SK-N-SH (cell line): Measurements from ENCODE around the gene SMIM22. TPM values are rescaled to one million over a fixed set of nuclear protein-coding genes. Genes with fewer than 3 reads are reported as not detected.

ENCODE experiments used
- CTCF ChIA-PET: fragments of 300-600, 350-600 bp; formaldehyde crosslinking; extraction: SDS; loops from one replicate; lab custom pipeline; 2021; lab: Yijun Ruan, JAX
- POLR2A ChIA-PET: fragments of 350-600 bp; sonication (Branson Sonifier 250); formaldehyde crosslinking; extraction: SDS; loops from one replicate; lab custom pipeline; 2020; ENCODE audit warnings: antibody characterized with exemption, inconsistent platforms; lab: Yijun Ruan, JAX
- DNase-seq: peaks from one replicate; pipeline ENCODE4 v3.0.0; 2012
- H2AFZ ChIP-seq: fragments of 200-600 bp; sonication (generic); 2 replicates; pipeline ENCODE4 v1.8.1; 2016; ENCODE audit warnings: antibody characterized with exemption, mild to moderate bottlenecking, low read depth
- H3F3A ChIP-seq: fragments of 200-600 bp; sonication (generic); replicated peaks from 2 replicates; pipeline ENCODE3; 2016; ENCODE audit warnings: antibody characterized with exemption, mild to moderate bottlenecking; ENCODE audit not compliant: insufficient read depth
- H3K27ac ChIP-seq, 2 experiments: fragments of 200-500 bp in 1 of 2; fragments of 200-600 bp in 1 of 2; sonication (Bioruptor generic) in 1 of 2; sonication (generic), shearing (Covaris generic) in 1 of 2; 2 replicates each; pipeline versions ENCODE4 v1.5.1 to v1.6.1; 2014 to 2016; ENCODE audit warnings: low read depth in 2 of 2, inconsistent platforms in 1 of 2, low read length in 1 of 2, mild to moderate bottlenecking in 1 of 2, mixed read lengths in 1 of 2
- H3K27me3 ChIP-seq: fragments of 200-600 bp; sonication (generic), shearing (Covaris generic); 2 replicates; pipeline ENCODE4 v1.6.1; 2016; ENCODE audit warnings: mixed run types; ENCODE audit not compliant: insufficient read depth
- H3K36me3 ChIP-seq, 2 experiments: fragments of 200-500 bp in 1 of 2; fragments of 200-600 bp in 1 of 2; sonication (Bioruptor generic) in 1 of 2; sonication (generic) in 1 of 2; replicated peaks in 1 of 2; 2 replicates each; pipeline versions ENCODE3 to v1.5.1; 2014 to 2016; ENCODE audit warnings: low read length in 1 of 2, mild to moderate bottlenecking in 1 of 2; ENCODE audit not compliant: insufficient read depth in 2 of 2, control insufficient read depth in 1 of 2
- H3K4me1 ChIP-seq, 2 experiments: fragments of 200-500 bp in 1 of 2; fragments of 200-600 bp in 1 of 2; sonication (Bioruptor generic) in 1 of 2; sonication (generic), shearing (Covaris generic) in 1 of 2; 2 replicates each; pipeline versions ENCODE4 v1.5.1 to v1.6.1; 2014 to 2016; ENCODE audit warnings: low read depth in 1 of 2, low read length in 1 of 2, mixed run types in 1 of 2; ENCODE audit not compliant: insufficient read depth in 2 of 2, control insufficient read depth in 1 of 2
- H3K4me2 ChIP-seq: fragments of 200-600 bp; sonication (generic), shearing (Covaris generic); 2 replicates; pipeline ENCODE4 v1.6.1; 2017; ENCODE audit warnings: mixed run types
- H3K4me3 ChIP-seq, 2 experiments: fragments of 200-500 bp in 1 of 2; fragments of 200-600 bp in 1 of 2; sonication (Bioruptor generic) in 1 of 2; sonication (generic), shearing (Covaris generic) in 1 of 2; 2 replicates each; pipeline versions ENCODE4 v1.5.1 to v1.8.1; 2014 to 2016; ENCODE audit warnings: low read depth in 2 of 2, inconsistent platforms in 1 of 2, low read length in 1 of 2, mild to moderate bottlenecking in 1 of 2, mixed read lengths in 1 of 2, moderate library complexity in 1 of 2
- H3K79me2 ChIP-seq: fragments of 200-600 bp; sonication (generic); 2 replicates; pipeline ENCODE4 v1.8.1; 2017; ENCODE audit warnings: mild to moderate bottlenecking; ENCODE audit not compliant: insufficient read depth
- H3K9ac ChIP-seq: fragments of 200-600 bp; sonication (generic); 2 replicates; pipeline ENCODE4 v1.6.1; 2017; ENCODE audit warnings: mixed run types
- H3K9me2 ChIP-seq: fragments of 200-600 bp; sonication (generic); 2 replicates; pipeline ENCODE4 v1.6.1; 2017; ENCODE audit warnings: mixed run types
- H3K9me3 ChIP-seq: fragments of 200-600 bp; sonication (generic); 2 replicates; pipeline ENCODE4 v1.6.1; 2017; ENCODE audit warnings: mixed run types, mild to moderate bottlenecking, moderate library complexity
- H4K20me1 ChIP-seq: fragments of 200-600 bp; sonication (generic); 2 replicates; pipeline ENCODE4 v1.6.1; 2017; ENCODE audit warnings: mild to moderate bottlenecking, mixed run types; ENCODE audit not compliant: insufficient read depth
- CHD2 ChIP-seq: fragments of 150-350 bp; IDR thresholded peaks from 2 replicates; pipeline ENCODE4 v1.6.1; 2018; ENCODE audit warnings: low read length; ENCODE audit not compliant: partially characterized antibody
- EP300 ChIP-seq, 2 experiments: IDR thresholded peaks; 2 replicates each; pipeline versions ENCODE4 v1.4.0 to v1.6.1; 2012; ENCODE audit warnings: borderline replicate concordance in 1 of 2, low read depth in 1 of 2, low read length in 1 of 2
- EZH2phosphoT487 ChIP-seq: fragments of 200-600 bp; sonication (generic); IDR thresholded peaks from 2 replicates; pipeline ENCODE4 v1.6.1; 2017; ENCODE audit warnings: low read depth, mixed run types, mild to moderate bottlenecking, antibody characterized with exemption, moderate library complexity, borderline replicate concordance
- FOSL2 ChIP-seq: IDR thresholded peaks from 2 replicates; pipeline ENCODE4 v1.4.0; 2012; ENCODE audit warnings: low read depth, mild to moderate bottlenecking, moderate library complexity, borderline replicate concordance
- FOXM1 ChIP-seq: IDR thresholded peaks from 2 replicates; pipeline ENCODE4 v1.4.0; 2012; ENCODE audit warnings: low read depth, mild to moderate bottlenecking
- JUND ChIP-seq: IDR thresholded peaks from 2 replicates; pipeline ENCODE4 v1.4.0; 2012
- NRF1 ChIP-seq: IDR thresholded peaks from 2 replicates; pipeline ENCODE4 v1.6.1; 2012; ENCODE audit warnings: low read depth, mild to moderate bottlenecking, low read length
- POLR2AphosphoS5 ChIP-seq: IDR thresholded peaks from 2 replicates; pipeline ENCODE4 v1.6.1; 2012; ENCODE audit warnings: low read depth, low read length
- RCOR1 ChIP-seq: fragments of 150-350 bp; IDR thresholded peaks from 2 replicates; pipeline ENCODE4 v1.6.1; 2017; ENCODE audit warnings: antibody characterized with exemption, low read length
- RFX5 ChIP-seq: IDR thresholded peaks from 2 replicates; pipeline ENCODE4 v1.6.1; 2012; ENCODE audit warnings: mild to moderate bottlenecking, improper control_type of control experiment, low read length
- RXRA ChIP-seq: IDR thresholded peaks from 2 replicates; pipeline ENCODE4 v1.4.0; 2012; ENCODE audit warnings: low read depth, mild to moderate bottlenecking, borderline replicate concordance
- SIN3A ChIP-seq: IDR thresholded peaks from 2 replicates; pipeline ENCODE4 v1.6.1; 2012; ENCODE audit warnings: low read depth, mild to moderate bottlenecking, low read length, moderate library complexity, borderline replicate concordance
- TAF1 ChIP-seq: IDR thresholded peaks from 2 replicates; pipeline ENCODE4 v1.6.1; 2012; ENCODE audit warnings: low read depth, mild to moderate bottlenecking, low read length, moderate library complexity, borderline replicate concordance
- TEAD4 ChIP-seq: IDR thresholded peaks from 2 replicates; pipeline ENCODE4 v1.4.0; 2012; ENCODE audit warnings: mild to moderate bottlenecking, borderline replicate concordance; ENCODE audit not compliant: insufficient read depth
- USF1 ChIP-seq: IDR thresholded peaks from 2 replicates; pipeline ENCODE4 v1.4.0; 2012; ENCODE audit warnings: low read depth, borderline replicate concordance
- YY1 ChIP-seq: IDR thresholded peaks from 2 replicates; pipeline ENCODE4 v1.4.0; 2012; ENCODE audit warnings: low read depth, mild to moderate bottlenecking
- WGBS: methylation state at CpG from one replicate; pipeline ENCODE4 v1.1.6; 2017; ENCODE audit warnings: low lambda C conversion rate; 5-methylcytosine and 5-hydroxymethylcytosine counted together
- polyA plus RNA-seq, 3 experiments: library from polyadenylated mRNA; depleted of rRNA; stranded (reverse); fragments of >200 nt; gene quantifications; 2 replicates each; pipeline ENCODE4 v1.2.3, GENCODE V29; 2012
- TF ChIP-seq, protein P1 (sequence below): IDR thresholded peaks from 2 replicates; pipeline ENCODE4 v1.4.0; 2012; ENCODE audit warnings: low read depth, borderline replicate concordance
- TF ChIP-seq, protein P2 (sequence below): fragments of 150-350 bp; IDR thresholded peaks from 2 replicates; pipeline ENCODE4 v1.6.1; 2017; ENCODE audit warnings: antibody characterized with exemption, low read length, low read depth, borderline replicate concordance
- TF ChIP-seq, protein P3 (sequence below): IDR thresholded peaks from 2 replicates; pipeline ENCODE4 v1.4.0; 2012; ENCODE audit warnings: low read depth

The SMIM22 gene
- polyA plus RNA-seq, 1 of the 3 experiments (the other 2 are of a cell fraction), result not detected

GRCh38 chr16:4760221-4760910, 34.8 kb upstream of the SMIM22 start:
- Histone ChIP-seq H2AFZ (no peak overlapping the region), H3K4me3 (no peak overlapping the region), H3K9me2 (no peaks in the 10 kb centered on the region), H3K9me3 (0 out of 2 replicates have a peak, but pooled peaks cover under 1% of the 10 kb centered on the region), H3K79me2 (peaks cover 24% of the 10 kb centered on the region), H3K27me3 (no peaks in the 10 kb centered on the region), H3K4me2 (no peak overlapping the region), H3K36me3 (peaks cover 32 to 50% of the 10 kb centered on the region in 2 experiments), H3K4me1 (peaks cover 0 to under 1% of the 10 kb centered on the region in 2 experiments; a peak in 1 of 4 replicates), H3F3A (peaks cover 3% of the 10 kb centered on the region), H3K9ac (no peak overlapping the region)
- ChIA-PET POLR2A (interaction anchor here (0.8 kb wide), 1 partner anchor 8 kb away, joined by 3 read pairs; no protein-coding TSS in a partner anchor), CTCF (interaction anchor here (1.4 kb wide), 1 partner anchor 9 kb away, joined by 3 read pairs; no protein-coding TSS in a partner anchor)
- no peak for DNase-seq
- 91% methylated on average over 7 of the region's 23 CpGs for WGBS
- TF ChIP-seq, protein P1, sequence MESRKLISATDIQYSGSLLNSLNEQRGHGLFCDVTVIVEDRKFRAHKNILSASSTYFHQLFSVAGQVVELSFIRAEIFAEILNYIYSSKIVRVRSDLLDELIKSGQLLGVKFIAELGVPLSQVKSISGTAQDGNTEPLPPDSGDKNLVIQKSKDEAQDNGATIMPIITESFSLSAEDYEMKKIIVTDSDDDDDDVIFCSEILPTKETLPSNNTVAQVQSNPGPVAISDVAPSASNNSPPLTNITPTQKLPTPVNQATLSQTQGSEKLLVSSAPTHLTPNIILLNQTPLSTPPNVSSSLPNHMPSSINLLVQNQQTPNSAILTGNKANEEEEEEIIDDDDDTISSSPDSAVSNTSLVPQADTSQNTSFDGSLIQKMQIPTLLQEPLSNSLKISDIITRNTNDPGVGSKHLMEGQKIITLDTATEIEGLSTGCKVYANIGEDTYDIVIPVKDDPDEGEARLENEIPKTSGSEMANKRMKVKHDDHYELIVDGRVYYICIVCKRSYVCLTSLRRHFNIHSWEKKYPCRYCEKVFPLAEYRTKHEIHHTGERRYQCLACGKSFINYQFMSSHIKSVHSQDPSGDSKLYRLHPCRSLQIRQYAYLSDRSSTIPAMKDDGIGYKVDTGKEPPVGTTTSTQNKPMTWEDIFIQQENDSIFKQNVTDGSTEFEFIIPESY, result no peak
- TF ChIP-seq EZH2phosphoT487 (no peak), SIN3A (no peak), CHD2 (no peak), YY1 (no peak)
- TF ChIP-seq, all 33 proteins: peak for 0
- Histone ChIP-seq H3K27ac (no peak overlapping the region), H4K20me1 (no peaks in the 10 kb centered on the region)

DNA sequence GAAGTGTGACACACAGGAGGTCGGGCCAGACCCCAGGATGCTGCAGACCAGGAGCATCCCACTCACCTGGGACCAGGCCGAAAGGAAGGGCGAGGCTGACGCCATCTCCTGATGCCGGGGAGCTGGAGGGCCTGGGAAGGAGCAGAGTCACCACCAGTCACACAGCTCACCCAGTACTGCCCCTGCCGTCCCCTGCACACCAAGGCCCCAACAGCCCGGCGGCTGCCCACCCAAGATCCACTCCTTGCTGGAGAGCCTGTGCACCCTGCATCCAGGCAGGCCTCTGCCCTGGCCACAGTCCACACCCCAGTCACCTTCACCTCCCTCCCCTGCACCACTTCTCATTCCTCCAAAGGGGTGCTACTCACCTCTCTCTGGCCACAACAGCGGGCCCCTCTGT, 33.0 kb upstream of the SMIM22 start:
- Histone ChIP-seq H3K9me2 (no peaks in the 10 kb centered on the region), H3K27ac (no peak overlapping the region), H3K9me3 (no peaks in the 10 kb centered on the region), H3K4me3 (no peak overlapping the region), H3K9ac (no peak overlapping the region), H3K36me3 (peaks cover 15 to 45% of the 10 kb centered on the region in 2 experiments), H3F3A (peaks cover under 1% of the 10 kb centered on the region)
- CTCF ChIA-PET, result interaction anchor here (1.3 kb wide), 1 partner anchor 15 kb away, joined by 3 read pairs; no protein-coding TSS in a partner anchor
- TF ChIP-seq RXRA, result no peak
- TF ChIP-seq YY1, result no peak
- no peak for TF ChIP-seq RCOR1
- TF ChIP-seq USF1, result no peak
- TF ChIP-seq TAF1, result no peak
- TF ChIP-seq EP300 (IDR thresholded peaks at IDR 0.05; ENCODE audit: borderline replicate concordance in 1 of 2, low read depth in 1 of 2, low read length in 1 of 2), result no peak
- TF ChIP-seq, protein P2, sequence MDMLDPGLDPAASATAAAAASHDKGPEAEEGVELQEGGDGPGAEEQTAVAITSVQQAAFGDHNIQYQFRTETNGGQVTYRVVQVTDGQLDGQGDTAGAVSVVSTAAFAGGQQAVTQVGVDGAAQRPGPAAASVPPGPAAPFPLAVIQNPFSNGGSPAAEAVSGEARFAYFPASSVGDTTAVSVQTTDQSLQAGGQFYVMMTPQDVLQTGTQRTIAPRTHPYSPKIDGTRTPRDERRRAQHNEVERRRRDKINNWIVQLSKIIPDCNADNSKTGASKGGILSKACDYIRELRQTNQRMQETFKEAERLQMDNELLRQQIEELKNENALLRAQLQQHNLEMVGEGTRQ, result no peak
- TF ChIP-seq, protein P1, result no peak
- no peak for TF ChIP-seq TEAD4
- TF ChIP-seq, protein P3, sequence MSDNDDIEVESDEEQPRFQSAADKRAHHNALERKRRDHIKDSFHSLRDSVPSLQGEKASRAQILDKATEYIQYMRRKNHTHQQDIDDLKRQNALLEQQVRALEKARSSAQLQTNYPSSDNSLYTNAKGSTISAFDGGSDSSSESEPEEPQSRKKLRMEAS, result no peak
- no peak for TF ChIP-seq FOXM1
- TF ChIP-seq NRF1, result no peak
- no peak for TF ChIP-seq FOSL2
- no peak for TF ChIP-seq RFX5
- no peak for TF ChIP-seq POLR2AphosphoS5
- no peak for TF ChIP-seq JUND
- TF ChIP-seq, all 33 proteins: peak for 0
- Histone ChIP-seq H3K4me2 (no peak overlapping the region), H3K79me2 (peaks cover 40% of the 10 kb centered on the region), H4K20me1 (no peaks in the 10 kb centered on the region), H3K27me3 (no peaks in the 10 kb centered on the region), H2AFZ (no peak overlapping the region), H3K4me1 (peaks cover 5 to 9% of the 10 kb centered on the region in 2 experiments; a peak in 2 of 4 replicates)
- no peak for DNase-seq
- WGBS, result 91% methylated on average over 7 of the region's 9 CpGs
- POLR2A ChIA-PET, result no interaction called here
